ENCODE data around the gene XRCC5. TPM values are rescaled to one million over a fixed set of nuclear protein-coding genes. Genes with fewer than 3 reads are reported as not detected.

XRCC5 gene
- total RNA-seq, 4 donors from 2014 or later: 131 to 157 (median 141) TPM

- Histone ChIP-seq H3K9me3 (no peaks in the 10 kb centered on the region), H3K4me1 (peaks cover 27 to 39% of the 10 kb centered on the region in 2 donors), H3K27me3 (peaks cover 0 to 4% (median 0%) of the 10 kb centered on the region in 3 donors), H3K36me3 (peaks cover 0 to 50% of the 10 kb centered on the region in 2 donors), H3K4me3 (no peak overlapping the region), H3K27ac (no peak overlapping the region)
- intact Hi-C loops (cut with DNase I; ENCODE audit: low total_unique reads) (no loop called here), in situ Hi-C loops (cut with MboI; ENCODE audit: low sequenced_read_pairs in 4 of 4) (loop anchor here (10.0 to 25.0 kb wide), 2 partner anchors 299 to 302 kb away; partner anchors contain the start of gene SMARCAL1 (in 4 of the 4))
- TF ChIP-seq POLR2A (IDR thresholded peaks at IDR 0.05) (no peak), CTCF (IDR thresholded peaks at IDR 0.05 in 4 of 5, conservative IDR thresholded peaks at IDR 0.05 in 1 of 5) (no peak)
- no peak for ATAC-seq
- DNase-seq: no peak
Observed at GRCh38 chr2:216112926-216113325, 3.8 kb downstream of the XRCC5 start.

- H3K4me1 ChIP-seq: peaks cover 25 to 37% of the 10 kb centered on the region in 2 donors
- DNase-seq (no peak), ATAC-seq (no peak)
- no peak for TF ChIP-seq CTCF (IDR thresholded peaks at IDR 0.05 in 4 of 5, conservative IDR thresholded peaks at IDR 0.05 in 1 of 5)
- H3K27ac ChIP-seq: peak overlapping the region in 1 of 4 donors; percentile 56
- in situ Hi-C loops (cut with MboI; ENCODE audit: low sequenced_read_pairs in 4 of 4): loop anchor here (10.0 to 25.0 kb wide), 2 partner anchors 299 to 301 kb away; partner anchors contain the start of gene SMARCAL1 (in 4 of the 4)
- no peaks in the 10 kb centered on the region for H3K9me3 ChIP-seq
- H3K4me3 ChIP-seq: no peak overlapping the region
- H3K27me3 ChIP-seq: no peaks in the 10 kb centered on the region
- intact Hi-C loops (cut with DNase I; ENCODE audit: low total_unique reads): no loop called here
- H3K36me3 ChIP-seq: peaks cover 0 to 56% of the 10 kb centered on the region in 2 donors
Observed at GRCh38 chr2:216113572-216113971, 4.4 kb downstream of the XRCC5 start.

GRCh38 chr2:216114382-216114713 is 5.2 kb downstream of the XRCC5 start:
- Histone ChIP-seq H3K9me3 (no peaks in the 10 kb centered on the region), H3K36me3 (peaks cover 0 to 64% of the 10 kb centered on the region in 2 donors), H3K27ac (peak overlapping the region; percentile 38 to 87 (median 69)), H3K4me1 (peaks cover 24 to 35% of the 10 kb centered on the region in 2 donors), H3K4me3 (peak overlapping the region in 1 of 4 donors; percentile 65), H3K27me3 (no peaks in the 10 kb centered on the region)
- TF ChIP-seq CTCF (IDR thresholded peaks at IDR 0.05 in 4 of 5, conservative IDR thresholded peaks at IDR 0.05 in 1 of 5): no peak
- no peak for TF ChIP-seq POLR2A (IDR thresholded peaks at IDR 0.05)
- intact Hi-C loops (cut with DNase I; ENCODE audit: low total_unique reads): loop anchor here (2.0 kb wide), 2 partner anchors 32 to 298 kb away; partner anchors contain the start of gene SMARCAL1
- no peak for DNase-seq
- in situ Hi-C loops (cut with MboI; ENCODE audit: low sequenced_read_pairs in 4 of 4): loop anchor here (10.0 to 25.0 kb wide), 2 partner anchors 298 to 300 kb away; partner anchors contain the start of gene SMARCAL1 (in 4 of the 4)
- no peak for ATAC-seq

- Histone ChIP-seq H3K4me1 (peaks cover 22 to 34% of the 10 kb centered on the region in 2 donors), H3K36me3 (peaks cover 0 to 70% of the 10 kb centered on the region in 2 donors), H3K27me3 (no peaks in the 10 kb centered on the region), H3K9me3 (no peaks in the 10 kb centered on the region), H3K27ac (peak overlapping the region; percentile 78 to 87 (median 84)), H3K4me3 (peak overlapping the region; percentile 56 to 71 (median 64))
- in situ Hi-C loops (cut with MboI; ENCODE audit: low sequenced_read_pairs in 4 of 4) (loop anchor here (10.0 to 25.0 kb wide), 2 partner anchors 297 to 300 kb away; partner anchors contain the start of gene SMARCAL1 (in 4 of the 4)), intact Hi-C loops (cut with DNase I; ENCODE audit: low total_unique reads) (loop anchor here (2.0 kb wide), 2 partner anchors 32 to 298 kb away; partner anchors contain the start of gene SMARCAL1)
- TF ChIP-seq POLR2A (IDR thresholded peaks at IDR 0.05) (peak in 1 of 2 donors; percentile 37), CTCF (IDR thresholded peaks at IDR 0.05 in 4 of 5, conservative IDR thresholded peaks at IDR 0.05 in 1 of 5) (peak; percentile 85 to 87 (median 86))
- peak; percentile 100 for ATAC-seq
- peak; percentile 96 to 98 for DNase-seq
Observed at GRCh38 chr2:216114714-216115531, 5.8 kb downstream of the XRCC5 start.
